Measurements from ENCODE around the gene POLRMT. TPM values are rescaled to one million over a fixed set of nuclear protein-coding genes. Genes with fewer than 3 reads are reported as not detected.
A peak's percentile ranks its signal among the peaks of the same experiment; 100 is the strongest.

POLRMT gene
- total and polyA plus RNA-seq, 2 experiments from 2014 or later, result 38.7 to 60.7 TPM

DNA sequence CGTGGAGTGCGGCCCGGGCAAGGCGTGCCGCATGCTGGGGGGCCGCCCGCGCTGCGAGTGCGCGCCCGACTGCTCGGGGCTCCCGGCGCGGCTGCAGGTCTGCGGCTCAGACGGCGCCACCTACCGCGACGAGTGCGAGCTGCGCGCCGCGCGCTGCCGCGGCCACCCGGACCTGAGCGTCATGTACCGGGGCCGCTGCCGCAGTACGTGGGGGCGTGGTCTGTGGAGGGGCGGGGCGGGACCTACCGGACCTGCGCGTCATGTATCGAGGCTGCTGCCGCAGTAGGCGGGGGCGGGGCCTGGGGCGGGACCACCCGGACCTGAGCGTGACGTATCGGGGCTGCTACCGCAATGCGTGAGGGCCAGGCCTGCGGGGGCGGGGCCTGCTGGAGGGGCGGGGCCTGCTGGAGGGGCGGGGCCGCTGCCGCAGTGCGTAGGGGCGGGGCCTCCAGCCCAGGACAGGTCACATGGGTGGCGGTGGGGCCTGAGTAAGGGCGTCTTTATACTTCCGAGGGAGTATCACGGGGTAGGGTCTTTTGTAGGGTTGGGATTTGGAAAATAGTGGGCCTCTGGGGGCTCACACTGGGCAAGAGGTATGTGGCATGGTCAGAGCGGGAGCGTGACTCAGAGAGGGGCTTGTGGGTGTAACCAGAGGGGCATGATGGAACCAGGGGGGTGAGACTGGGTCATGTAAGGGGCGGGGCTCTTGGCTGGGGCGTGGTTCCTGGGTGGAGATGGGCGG is 47.1 kb upstream of the POLRMT start:
- WGBS (ENCODE audit: low lambda C conversion rate, missing lambda C conversion rate), result 2% methylated on average over 51 of the region's 70 CpGs
- Histone ChIP-seq H3K27ac (peak overlapping the region; percentile 99), H3K4me3 (peak overlapping the region; percentile 57), H3K4me1 (ENCODE audit: insufficient read depth) (peaks cover 32% of the 10 kb centered on the region), H3K36me3 (replicated peaks; ENCODE audit: insufficient read depth, low read depth) (no peaks in the 10 kb centered on the region), H3K9me3 (ENCODE audit: low read depth) (no peaks in the 10 kb centered on the region), H2AFZ (no peak overlapping the region), H3K4me2 (peak overlapping the region; percentile 97), H3K79me2 (peaks cover 25% of the 10 kb centered on the region), H4K20me1 (ENCODE audit: insufficient read depth, poor library complexity, severe bottlenecking) (no peaks in the 10 kb centered on the region), H3K27me3 (no peaks in the 10 kb centered on the region), H3K9me2 (replicated peaks; ENCODE audit: insufficient read depth) (no peaks in the 10 kb centered on the region)
- DNase-seq (ENCODE audit: low spot score), result peak; percentile 99
- TF ChIP-seq EZH2phosphoT487 (IDR thresholded peaks at IDR 0.05; ENCODE audit: low read depth, severe bottlenecking, unreplicated experiment) (no peak), EZH2 (IDR thresholded peaks at IDR 0.05; ENCODE audit: borderline replicate concordance) (no peak), CTCF (IDR thresholded peaks at IDR 0.05; ENCODE audit: poor library complexity) (peak; percentile 44)

DNA sequence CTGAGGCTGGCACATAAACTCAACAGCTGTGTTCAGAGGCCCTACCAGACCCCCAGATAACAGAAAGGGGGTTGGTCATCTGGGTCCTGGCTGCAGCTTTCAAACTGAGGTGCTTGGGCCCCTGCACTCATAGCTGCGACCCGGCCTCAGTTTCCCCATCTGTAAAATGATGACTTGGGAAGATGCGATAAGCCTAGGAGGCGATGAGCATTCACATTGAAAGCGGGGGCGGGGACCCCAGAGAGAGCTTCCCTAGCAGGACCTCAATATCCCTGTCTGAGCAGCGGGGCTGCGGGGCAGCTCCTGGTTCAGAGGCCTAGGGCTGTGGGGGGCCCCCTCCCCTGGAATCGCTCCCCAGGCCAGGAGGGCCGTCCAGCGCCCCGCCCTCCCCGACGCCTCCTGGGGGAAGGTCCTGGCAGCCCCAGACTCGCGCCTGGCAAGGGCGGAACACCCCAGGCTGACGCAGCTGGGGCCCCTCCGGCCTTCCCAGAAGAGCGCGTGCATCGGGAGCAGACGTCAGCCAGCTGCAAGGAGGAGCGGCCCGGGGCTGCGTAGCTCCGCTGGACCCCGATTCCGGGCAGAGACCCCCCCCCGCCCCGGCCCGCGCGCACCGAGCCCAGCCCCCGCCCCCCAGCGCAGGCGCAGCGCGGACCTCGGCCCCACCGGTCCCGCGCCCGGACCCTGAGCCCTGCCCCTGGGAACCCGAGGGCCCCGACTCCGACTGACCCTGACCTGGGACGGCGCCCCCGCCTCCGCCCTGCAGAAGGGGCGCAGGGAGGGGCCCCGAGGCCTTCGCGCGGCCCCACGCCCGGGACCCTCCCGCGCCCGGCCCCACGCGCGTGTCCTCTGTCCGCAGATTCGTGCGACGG is 46.3 kb upstream of the POLRMT start:
- Histone ChIP-seq H3K4me2 (peak overlapping the region; percentile 97), H3K79me2 (peaks cover 25% of the 10 kb centered on the region), H3K4me3 (peak overlapping the region; percentile 57), H3K27me3 (no peaks in the 10 kb centered on the region), H3K4me1 (ENCODE audit: insufficient read depth) (peaks cover 37% of the 10 kb centered on the region), H3K9me2 (replicated peaks; ENCODE audit: insufficient read depth) (no peaks in the 10 kb centered on the region), H3K9me3 (ENCODE audit: low read depth) (no peaks in the 10 kb centered on the region), H3K36me3 (replicated peaks; ENCODE audit: insufficient read depth, low read depth) (no peaks in the 10 kb centered on the region), H2AFZ (no peak overlapping the region), H4K20me1 (ENCODE audit: insufficient read depth, poor library complexity, severe bottlenecking) (no peaks in the 10 kb centered on the region), H3K27ac (peak overlapping the region; percentile 99)
- TF ChIP-seq EZH2phosphoT487 (IDR thresholded peaks at IDR 0.05; ENCODE audit: low read depth, severe bottlenecking, unreplicated experiment), result no peak
- no peak for TF ChIP-seq CTCF (IDR thresholded peaks at IDR 0.05; ENCODE audit: poor library complexity)
- TF ChIP-seq EZH2 (IDR thresholded peaks at IDR 0.05; ENCODE audit: borderline replicate concordance), result no peak
- 15% methylated on average over 20 of the region's 69 CpGs for WGBS (ENCODE audit: low lambda C conversion rate, missing lambda C conversion rate)
- DNase-seq (ENCODE audit: low spot score), result peak; percentile 93

DNA sequence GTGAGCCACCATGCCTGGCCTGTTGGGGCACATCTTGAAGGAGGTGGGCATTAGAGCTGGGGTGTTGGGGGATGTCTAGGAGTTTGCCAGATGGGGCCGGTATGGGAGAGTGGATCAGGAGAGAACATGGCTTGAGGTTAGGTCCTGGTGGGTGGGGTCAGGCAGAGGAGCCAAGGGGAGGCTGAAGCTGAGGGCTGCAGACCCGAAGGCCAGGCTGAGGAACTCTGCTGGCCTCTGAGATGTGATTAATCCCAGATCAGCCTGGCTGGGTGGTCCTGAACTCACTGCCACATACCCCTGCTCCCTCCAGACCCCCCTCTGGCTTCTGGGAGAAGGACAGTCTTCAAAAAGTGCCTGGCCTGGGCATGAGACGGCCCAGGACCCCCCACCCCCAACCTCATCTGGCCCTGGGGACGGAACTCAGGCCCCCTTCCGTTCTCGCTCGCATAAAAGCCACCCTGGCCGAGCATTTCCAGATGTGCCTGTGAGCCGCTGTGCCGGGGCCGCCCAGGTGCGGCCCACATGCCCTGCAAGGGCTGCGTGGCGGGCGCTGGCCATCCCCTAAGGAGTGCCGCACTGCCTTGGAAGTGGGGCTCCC is 45.6 kb upstream of the POLRMT start:
- H3K36me3 ChIP-seq (replicated peaks; ENCODE audit: insufficient read depth, low read depth), result no peaks in the 10 kb centered on the region

More for the DNA sequence above, 45.6 kb upstream of the POLRMT start:
- H3K9me3 ChIP-seq (ENCODE audit: low read depth), result no peaks in the 10 kb centered on the region
- 57% methylated on average over 15 of the region's 16 CpGs for WGBS (ENCODE audit: low lambda C conversion rate, missing lambda C conversion rate)
- H3K4me1 ChIP-seq (ENCODE audit: insufficient read depth), result peaks cover 37% of the 10 kb centered on the region
- DNase-seq (ENCODE audit: low spot score), result no peak
- peak overlapping the region; percentile 97 for H3K4me2 ChIP-seq
- no peaks in the 10 kb centered on the region for H3K27me3 ChIP-seq
- peak overlapping the region; percentile 57 for H3K4me3 ChIP-seq
- H2AFZ ChIP-seq, result no peak overlapping the region
- no peaks in the 10 kb centered on the region for H3K9me2 ChIP-seq (replicated peaks; ENCODE audit: insufficient read depth)
- H4K20me1 ChIP-seq (ENCODE audit: insufficient read depth, poor library complexity, severe bottlenecking), result no peaks in the 10 kb centered on the region
- peak overlapping the region; percentile 99 for H3K27ac ChIP-seq
- peaks cover 25% of the 10 kb centered on the region for H3K79me2 ChIP-seq
- no peak for TF ChIP-seq EZH2 (IDR thresholded peaks at IDR 0.05; ENCODE audit: borderline replicate concordance)
- no peak for TF ChIP-seq CTCF (IDR thresholded peaks at IDR 0.05; ENCODE audit: poor library complexity)
- TF ChIP-seq EZH2phosphoT487 (IDR thresholded peaks at IDR 0.05; ENCODE audit: low read depth, severe bottlenecking, unreplicated experiment), result no peak

Data from hepatocyte (in vitro differentiated cells).